KMS-11 (cell line): Measurements from ENCODE around the gene MSI2.
"Not testable (repeated sequence)": the region's sequence is repeated elsewhere in the genome, so short reads cannot be mapped to it uniquely, and the experiment has no call there.

Experiments used
- H2AFZ ChIP-seq: fragments of 200-600 bp; sonication (generic); 2 replicates; pipeline ENCODE4 v1.6.1; 2016; ENCODE audit warnings: antibody characterized with exemption, mixed run types, low read depth
- H3K27ac ChIP-seq: fragments of 200-600 bp; sonication (generic); 2 replicates; pipeline ENCODE4 v1.6.1; 2016; ENCODE audit warnings: mild to moderate bottlenecking, mixed run types
- H3K27me3 ChIP-seq: fragments of 200-600 bp; sonication (generic); 2 replicates; pipeline ENCODE4 v1.6.1; 2017; ENCODE audit warnings: mild to moderate bottlenecking, low read depth, mixed run types, moderate library complexity; ENCODE audit not compliant: insufficient read depth
- H3K36me3 ChIP-seq: fragments of 200-600 bp; sonication (generic); 2 replicates; pipeline ENCODE4 v1.6.1; 2017; ENCODE audit warnings: mild to moderate bottlenecking, mixed run types; ENCODE audit not compliant: insufficient read depth
- H3K4me1 ChIP-seq: fragments of 200-600 bp; sonication (generic); 2 replicates; pipeline ENCODE4 v1.6.1; 2016; ENCODE audit warnings: mild to moderate bottlenecking, low read depth, mixed run types; ENCODE audit not compliant: poor library complexity, severe bottlenecking
- H3K4me2 ChIP-seq: fragments of 200-600 bp; sonication (generic); 2 replicates; pipeline ENCODE4 v1.7.0; 2016; ENCODE audit warnings: mild to moderate bottlenecking, mixed run types
- H3K4me3 ChIP-seq: fragments of 200-600 bp; sonication (generic); IDR thresholded peaks from 2 replicates; pipeline ENCODE4 v1.6.1; 2017; ENCODE audit warnings: low read depth, low read length, mixed read lengths; ENCODE audit not compliant: insufficient read depth
- H3K79me2 ChIP-seq: fragments of 200-600 bp; sonication (generic); 2 replicates; pipeline ENCODE4 v1.6.1; 2016; ENCODE audit warnings: low read depth, mixed run types; ENCODE audit not compliant: insufficient read depth
- H3K9ac ChIP-seq: fragments of 200-600 bp; sonication (generic); 2 replicates; pipeline ENCODE4 v1.6.1; 2016; ENCODE audit warnings: mild to moderate bottlenecking, mixed run types
- H4K20me1 ChIP-seq: fragments of 200-600 bp; sonication (generic); 2 replicates; pipeline ENCODE4 v1.6.1; 2016; ENCODE audit warnings: mild to moderate bottlenecking, mixed run types; ENCODE audit not compliant: insufficient read depth
- CTCF ChIP-seq: fragments of 200-600 bp; sonication (generic); conservative IDR thresholded peaks from 2 replicates; pipeline ENCODE4 v1.6.1; 2017; ENCODE audit warnings: low read depth, mild to moderate bottlenecking, antibody characterized with exemption, low read length, moderate library complexity, mixed read lengths

Gene MSI2

GRCh38 chr17:57620576-57620975, 364.3 kb downstream of the MSI2 start:
- no peak overlapping the region for H3K27ac ChIP-seq

GRCh38 chr17:57621791-57622190, 365.5 kb downstream of the MSI2 start:
- H3K4me3 ChIP-seq, H3K4me2 ChIP-seq, H3K36me3 ChIP-seq, H3K79me2 ChIP-seq, H3K27ac ChIP-seq, H2AFZ ChIP-seq, H4K20me1 ChIP-seq, H3K9ac ChIP-seq, H3K4me1 ChIP-seq, H3K27me3 ChIP-seq: not testable (repeated sequence)

More at GRCh38 chr17:57620576-57620975, 364.3 kb downstream of the MSI2 start:
- Histone ChIP-seq H3K4me2 (no peak overlapping the region), H4K20me1 (no peaks in the 10 kb centered on the region), H3K36me3 (peaks cover 4% of the 10 kb centered on the region; the same call in 1 of the 2 replicates), H3K9ac (no peak overlapping the region), H2AFZ (no peak overlapping the region), H3K27me3 (no peaks in the 10 kb centered on the region), H3K4me3 (no peak overlapping the region), H3K79me2 (peaks cover 6% of the 10 kb centered on the region; the same call in 1 of the 2 replicates), H3K4me1 (no peaks in the 10 kb centered on the region)
- no peak for TF ChIP-seq CTCF

- no peak overlapping the region for H3K27ac ChIP-seq
- H3K4me2 ChIP-seq = no peak overlapping the region
- TF ChIP-seq CTCF = no peak
- peaks cover 6% of the 10 kb centered on the region; the same call in 1 of the 2 replicates for H3K79me2 ChIP-seq
- no peaks in the 10 kb centered on the region for H3K4me1 ChIP-seq
- no peak overlapping the region for H2AFZ ChIP-seq
- H3K9ac ChIP-seq = no peak overlapping the region
- H3K36me3 ChIP-seq = no peaks in the 10 kb centered on the region
- H3K4me3 ChIP-seq = no peak overlapping the region
- no peaks in the 10 kb centered on the region for H3K27me3 ChIP-seq
- H4K20me1 ChIP-seq = no peaks in the 10 kb centered on the region
Measured at GRCh38 chr17:57622306-57622682, 366.0 kb downstream of the MSI2 start.

GRCh38 chr17:57622683-57623433, 366.5 kb downstream of the MSI2 start:
- Histone ChIP-seq H3K4me3 (no peak overlapping the region), H4K20me1 (no peaks in the 10 kb centered on the region), H3K27ac (no peak overlapping the region), H2AFZ (no peak overlapping the region), H3K27me3 (no peaks in the 10 kb centered on the region), H3K4me2 (no peak overlapping the region), H3K4me1 (no peaks in the 10 kb centered on the region), H3K79me2 (peaks cover 6% of the 10 kb centered on the region; the same call in 1 of the 2 replicates), H3K36me3 (no peaks in the 10 kb centered on the region), H3K9ac (no peak overlapping the region)
- TF ChIP-seq CTCF = no peak

- Histone ChIP-seq H3K4me3 (no peak overlapping the region), H4K20me1 (no peaks in the 10 kb centered on the region), H3K9ac (no peak overlapping the region), H3K79me2 (peaks cover 6% of the 10 kb centered on the region; the same call in 1 of the 2 replicates), H3K36me3 (no peaks in the 10 kb centered on the region), H3K27ac (no peak overlapping the region), H3K4me2 (no peak overlapping the region), H3K4me1 (no peaks in the 10 kb centered on the region), H3K27me3 (no peaks in the 10 kb centered on the region), H2AFZ (no peak overlapping the region)
- TF ChIP-seq CTCF = no peak
Measured at GRCh38 chr17:57623620-57624019, 367.3 kb downstream of the MSI2 start.
